SIG-M5 treated with dmso at 0.1 percent for 504 hours (cell line): ENCODE data around the gene AOC3.
"Not testable (repeated sequence)": the region's sequence is repeated elsewhere in the genome, so short reads cannot be mapped to it uniquely, and the experiment has no call there.

ENCODE experiments used
- DNase-seq: peaks from one replicate; lab custom pipeline; 2025; ENCODE audit not compliant: unreplicated experiment; lab: John Stamatoyannopoulos, UW

AOC3 gene

GRCh38 chr17:42866631-42867575 is 15.9 kb downstream of the AOC3 start:
- no peak for DNase-seq

DNA sequence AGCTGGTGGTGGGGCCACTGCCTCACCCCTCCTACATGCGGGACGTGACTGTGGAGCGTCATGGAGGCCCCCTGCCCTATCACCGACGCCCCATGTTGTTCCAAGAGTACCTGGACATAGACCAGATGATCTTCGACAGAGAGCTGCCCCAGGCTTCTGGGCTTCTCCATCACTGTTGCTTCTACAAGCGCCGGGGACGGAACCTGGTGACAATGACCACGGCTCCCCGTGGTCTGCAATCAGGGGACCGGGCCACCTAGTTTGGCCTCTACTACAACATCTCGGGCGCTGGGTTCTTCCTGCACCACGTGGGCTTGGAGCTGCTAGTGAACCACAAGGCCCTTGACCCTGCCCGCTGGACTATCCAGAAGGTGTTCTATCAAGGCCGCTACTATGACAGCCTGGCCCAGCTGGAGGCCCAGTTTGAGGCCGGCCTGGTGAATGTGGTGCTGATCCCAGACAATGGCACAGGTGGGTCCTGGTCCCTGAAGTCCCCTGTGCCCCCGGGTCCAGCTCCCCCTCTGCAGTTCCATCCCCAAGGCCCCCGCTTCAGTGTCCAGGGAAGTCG is 16.8 kb downstream of the AOC3 start:
- not testable (repeated sequence) for DNase-seq

GRCh38 chr17:42868338-42868737 is 17.3 kb downstream of the AOC3 start:
- DNase-seq = no peak

GRCh38 chr17:42871647-42872046 is 20.6 kb downstream of the AOC3 start:
- DNase-seq = no peak

- DNase-seq = no peak
Measured at GRCh38 chr17:42872251-42872965, 21.4 kb downstream of the AOC3 start.

DNA sequence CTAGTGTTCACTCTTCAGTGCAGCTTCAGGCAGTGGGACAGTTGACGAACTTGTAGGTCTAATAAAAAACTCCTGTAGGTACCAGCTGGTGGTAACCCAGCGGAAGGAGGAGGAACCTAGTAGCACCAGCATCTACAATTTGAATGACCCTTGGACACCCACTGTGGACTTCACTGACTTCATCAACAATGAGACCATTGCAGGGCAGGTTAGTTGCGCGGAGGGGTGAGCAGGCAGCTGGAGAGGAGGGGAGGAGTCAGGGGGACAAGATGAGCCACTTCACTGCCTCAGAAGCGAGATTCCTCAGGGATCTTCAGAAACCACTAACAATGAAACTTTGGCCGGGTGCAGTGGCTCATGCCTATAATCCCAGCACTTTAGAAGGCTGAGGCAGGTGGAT is 22.3 kb downstream of the AOC3 start:
- no peak for DNase-seq

DNA sequence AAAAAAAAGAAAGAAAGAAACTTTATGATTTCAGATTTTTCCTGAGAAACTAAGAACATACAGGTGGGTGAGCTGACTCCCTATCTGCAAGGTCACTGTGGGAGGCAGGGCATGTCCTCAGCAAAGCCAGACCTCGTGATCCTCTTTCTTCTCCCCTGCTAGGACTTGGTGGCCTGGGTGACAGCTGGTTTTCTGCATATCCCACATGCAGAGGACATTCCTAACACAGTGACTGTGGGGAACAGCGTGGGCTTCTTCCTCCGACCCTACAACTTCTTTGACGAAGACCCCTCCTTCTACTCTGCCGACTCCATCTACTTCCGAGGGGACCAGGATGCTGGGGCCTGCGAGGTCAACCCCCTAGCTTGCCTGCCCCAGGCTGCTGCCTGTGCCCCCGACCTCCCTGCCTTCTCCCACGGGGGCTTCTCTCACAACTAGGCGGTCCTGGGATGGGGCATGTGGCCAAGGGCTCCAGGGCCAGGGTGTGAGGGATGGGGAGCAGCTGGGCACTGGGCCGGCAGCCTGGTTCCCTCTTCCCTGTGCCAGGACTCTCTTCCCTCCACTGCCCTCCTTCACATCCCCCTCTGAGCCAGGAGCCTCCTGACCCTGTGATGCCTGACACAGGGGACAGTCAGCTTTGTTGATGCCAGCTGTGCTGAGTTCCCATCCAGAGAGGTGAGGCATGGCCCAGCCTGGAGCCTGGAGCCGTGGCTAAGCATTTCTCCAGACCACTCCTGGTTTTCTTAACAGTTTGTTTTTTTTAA is 23.1 kb downstream of the AOC3 start:
- not testable (repeated sequence) for DNase-seq

DNA sequence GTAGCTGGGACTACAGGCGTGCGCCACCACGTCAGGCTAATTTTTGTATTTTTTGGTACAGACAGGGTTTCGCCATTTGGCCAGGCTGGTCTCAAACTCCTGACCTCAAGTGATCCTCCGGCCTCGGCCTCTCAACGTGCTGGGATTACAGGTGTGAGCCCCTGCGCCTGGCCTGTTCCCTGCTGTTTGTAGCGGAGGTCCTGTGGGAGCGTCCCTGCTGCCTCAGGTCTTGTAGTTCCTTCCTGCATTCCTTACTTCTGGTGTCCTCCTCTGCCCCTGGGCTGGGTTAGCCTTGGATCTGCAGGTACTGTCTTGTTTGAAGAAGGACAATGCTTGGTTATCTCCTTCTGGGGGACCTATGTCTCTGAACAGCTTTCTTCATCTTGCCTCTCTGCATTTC is 26.0 kb downstream of the AOC3 start:
- DNase-seq = no peak

GRCh38 chr17:42878123-42878880 is 27.3 kb downstream of the AOC3 start:
- DNase-seq = no peak

DNA sequence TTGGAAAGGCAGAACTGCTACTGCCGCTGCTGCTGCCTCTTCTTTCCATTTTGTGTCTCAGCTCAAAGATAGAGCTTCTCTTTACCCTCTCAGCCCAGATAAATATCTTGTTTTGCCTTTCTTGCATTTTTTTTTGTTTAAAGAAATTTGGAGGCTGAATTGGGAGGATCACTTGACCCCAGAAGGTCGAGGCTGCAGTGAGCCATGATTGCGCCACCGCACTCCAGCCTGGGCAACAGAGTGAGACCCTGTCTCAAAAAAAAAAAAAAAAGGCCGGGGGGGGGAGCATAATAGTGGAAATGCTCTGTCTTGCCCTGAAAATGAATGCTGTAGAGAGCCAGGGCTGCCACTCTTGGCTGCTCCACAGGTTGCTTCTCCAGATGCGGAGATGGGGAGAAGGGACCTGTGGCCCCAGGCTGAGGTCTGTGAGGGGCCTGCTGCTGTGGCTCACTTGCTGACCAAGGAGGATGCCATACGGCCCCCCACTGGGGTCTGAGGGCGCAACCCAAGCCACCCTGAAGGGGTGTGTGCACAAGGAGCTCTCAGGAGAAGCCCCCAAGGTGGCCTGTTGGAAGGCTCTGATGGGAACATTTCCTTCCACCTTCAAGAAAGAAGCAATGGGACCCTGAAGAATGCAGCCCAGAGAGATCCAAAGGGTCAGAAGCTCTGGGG is 28.1 kb downstream of the AOC3 start:
- DNase-seq = no peak

DNA sequence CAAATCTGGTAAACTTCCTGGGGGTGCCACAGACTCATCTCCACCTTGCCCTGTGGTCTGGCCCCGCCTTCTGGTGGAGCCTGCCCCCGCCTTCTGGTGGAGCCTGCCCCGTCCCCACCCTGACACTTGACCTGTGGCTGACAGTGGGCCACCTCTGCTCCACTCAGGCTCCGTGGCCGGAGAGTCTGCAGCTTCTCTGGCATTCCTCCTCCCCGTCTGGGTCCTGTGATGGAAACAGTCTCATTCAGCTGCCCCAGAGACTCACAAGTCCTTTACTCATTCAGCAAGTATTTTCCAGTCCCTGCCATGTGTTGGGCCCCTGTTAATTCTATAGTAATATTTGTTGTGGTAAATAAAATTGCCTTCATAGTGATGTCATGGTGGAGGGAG is 28.6 kb downstream of the AOC3 start:
- DNase-seq = no peak

DNA sequence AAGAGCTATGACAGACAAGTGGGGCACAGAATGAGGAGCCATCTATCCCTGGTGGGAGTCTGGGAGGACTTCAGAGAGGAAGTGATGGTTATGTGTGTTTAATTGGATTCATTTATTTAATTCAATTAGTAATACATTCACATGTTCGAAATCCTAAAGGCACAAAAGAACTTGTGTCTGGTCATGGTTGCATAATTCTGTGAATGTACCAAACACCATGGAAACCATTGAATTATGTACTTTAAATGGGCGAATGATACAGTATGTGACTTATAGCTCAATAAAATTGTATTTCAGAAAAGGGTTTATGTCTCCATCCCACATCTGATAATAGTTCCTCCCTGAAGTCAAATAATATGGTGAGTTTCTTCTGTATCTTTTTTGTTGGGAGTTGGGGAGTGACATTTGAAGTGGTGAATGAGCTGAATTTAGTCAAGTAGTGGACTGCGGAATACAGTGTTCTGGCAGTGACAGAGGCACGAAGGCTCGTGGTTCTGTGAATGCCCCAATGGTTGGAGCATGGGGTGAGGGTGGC is 29.8 kb downstream of the AOC3 start:
- DNase-seq = no peak

GRCh38 chr17:42881706-42882105 is 30.7 kb downstream of the AOC3 start:
- DNase-seq = not testable (repeated sequence)

- DNase-seq = no peak
Measured at GRCh38 chr17:42882166-42882565, 31.2 kb downstream of the AOC3 start.

GRCh38 chr17:42883802-42884558 is 33.0 kb downstream of the AOC3 start:
- no peak for DNase-seq

GRCh38 chr17:42885806-42886205 is 34.8 kb downstream of the AOC3 start:
- not testable (repeated sequence) for DNase-seq

- DNase-seq = no peak
Measured at GRCh38 chr17:42886283-42887176, 35.5 kb downstream of the AOC3 start.

DNA sequence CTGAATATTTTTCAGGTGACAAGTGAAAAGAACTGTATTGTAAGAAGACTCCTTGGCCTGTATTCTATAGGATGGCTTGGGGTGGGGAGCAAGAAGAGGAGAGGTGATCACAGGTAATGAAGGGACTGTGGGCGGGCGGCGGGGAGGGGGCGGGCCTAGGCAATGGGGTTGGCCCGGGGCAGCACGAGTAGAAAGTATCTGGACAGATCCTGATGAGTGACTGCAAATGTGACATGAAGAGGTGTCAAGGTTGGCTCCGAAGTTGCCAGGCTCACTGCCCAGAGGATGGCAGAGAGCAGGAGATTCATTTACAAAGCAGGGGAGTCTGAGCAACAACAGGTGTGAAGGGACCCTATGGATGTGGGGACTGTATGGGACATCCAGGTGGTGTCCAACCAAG is 38.8 kb downstream of the AOC3 start:
- DNase-seq = no peak
